HS-27A (cell line): ENCODE data around the gene PLEKHA1.

ENCODE experiments used
- DNase-seq: peaks from one replicate; pipeline ENCODE4 v3.0.0-alpha.2; 2012; ENCODE audit warnings: low read depth, missing footprints

Gene PLEKHA1

GRCh38 chr10:122461729-122462532 lies 87.4 kb downstream of the PLEKHA1 start:
- no peak for DNase-seq

GRCh38 chr10:122462533-122463465 lies 88.3 kb downstream of the PLEKHA1 start:
- DNase-seq = no peak

DNA sequence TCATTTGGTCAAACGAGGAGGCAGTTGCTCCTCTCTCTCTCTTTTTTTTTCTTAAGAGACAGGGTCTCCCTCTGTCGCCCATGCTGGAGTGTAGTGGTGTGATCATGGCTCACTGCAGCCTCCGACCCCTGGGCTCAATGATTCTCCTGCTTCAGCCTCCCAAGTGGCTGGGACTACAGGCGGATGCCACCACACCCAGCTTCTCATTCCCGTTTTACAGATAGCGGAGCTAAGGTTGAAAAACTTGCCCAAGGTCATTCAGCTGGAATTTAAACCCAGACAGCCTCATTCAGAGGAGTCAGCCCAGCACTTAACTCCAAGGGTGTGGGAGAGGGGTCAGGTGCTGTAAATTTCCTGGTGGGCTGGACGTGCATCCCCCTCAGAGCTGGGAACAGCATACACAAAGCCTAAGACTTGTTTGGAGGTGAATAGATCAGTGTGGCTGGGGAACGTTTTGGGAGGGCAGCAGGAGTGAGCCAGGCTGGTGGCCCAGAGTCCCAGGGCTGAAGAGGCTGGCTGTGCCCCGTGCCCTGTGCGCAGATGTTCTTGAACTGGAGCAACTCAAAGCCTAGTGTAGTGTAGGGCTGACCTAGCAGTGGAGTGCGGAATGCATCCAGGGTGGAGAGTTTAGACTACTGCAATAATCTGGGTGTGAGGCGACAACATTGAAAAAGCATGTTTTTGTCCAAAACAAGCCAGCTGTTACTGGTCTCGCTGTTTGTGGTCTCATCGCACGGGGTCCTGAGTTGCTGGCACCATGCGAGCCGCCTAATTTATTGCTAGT lies 89.2 kb downstream of the PLEKHA1 start:
- DNase-seq = no peak

DNA sequence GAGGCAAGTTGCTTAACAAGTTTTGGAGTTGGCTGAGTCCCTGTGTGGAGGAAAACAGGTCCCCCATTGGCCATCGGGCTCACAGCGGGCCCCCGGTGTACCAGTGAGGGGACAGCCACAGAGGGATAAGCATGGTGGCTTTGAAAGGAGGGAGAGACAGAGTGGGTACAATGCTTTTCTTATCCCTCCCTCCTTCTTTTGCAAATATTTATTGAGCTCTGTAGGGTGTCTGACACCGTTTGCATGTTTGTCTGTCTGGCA lies 89.7 kb downstream of the PLEKHA1 start:
- no peak for DNase-seq

DNA sequence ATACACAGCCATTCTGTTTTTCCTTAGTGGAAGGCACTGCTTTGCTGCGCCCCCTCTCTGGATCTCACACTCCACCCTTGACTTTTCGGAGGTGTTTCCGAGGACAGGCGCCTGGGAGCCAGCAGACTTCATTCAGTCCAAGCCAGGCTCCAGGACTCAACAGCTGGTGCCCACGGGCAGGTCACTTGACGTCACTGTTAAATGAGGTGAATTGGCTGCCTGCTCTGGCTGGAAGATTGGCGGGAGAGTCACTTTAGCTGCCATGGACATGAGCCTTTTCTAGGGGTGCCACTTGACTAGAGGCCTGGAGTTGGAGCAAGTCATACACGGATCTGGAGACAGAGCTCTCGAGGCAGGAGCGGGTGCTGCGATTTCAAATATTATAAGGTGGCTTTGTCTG lies 90.1 kb downstream of the PLEKHA1 start:
- no peak for DNase-seq

GRCh38 chr10:122465401-122466040 lies 91.0 kb downstream of the PLEKHA1 start:
- no peak for DNase-seq

DNA sequence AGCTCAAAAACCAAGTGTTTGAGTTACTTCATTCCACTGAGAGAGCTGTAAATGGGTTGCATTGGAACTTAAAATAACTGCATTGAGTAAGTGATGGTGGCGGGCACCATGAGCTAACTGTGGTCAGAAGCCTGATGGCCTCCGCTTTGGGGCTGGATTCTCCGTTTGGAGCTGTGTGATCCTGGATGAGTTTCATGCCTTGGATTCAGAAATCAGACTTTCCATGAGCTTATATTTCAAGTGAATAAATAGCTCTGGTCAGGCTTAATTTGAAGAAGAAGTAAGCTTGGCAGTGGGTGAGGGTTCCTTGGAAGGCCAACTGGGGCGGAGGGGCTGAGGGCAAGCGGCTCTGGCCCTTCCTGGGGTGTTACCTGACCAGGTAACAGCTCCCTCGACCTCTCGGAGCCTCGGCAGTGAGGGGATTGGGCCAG lies 92.5 kb downstream of the PLEKHA1 start:
- DNase-seq = no peak

- DNase-seq = no peak
These were observed 93.2 kb downstream of the PLEKHA1 start for GRCh38 chr10:122467701-122468100.

DNA sequence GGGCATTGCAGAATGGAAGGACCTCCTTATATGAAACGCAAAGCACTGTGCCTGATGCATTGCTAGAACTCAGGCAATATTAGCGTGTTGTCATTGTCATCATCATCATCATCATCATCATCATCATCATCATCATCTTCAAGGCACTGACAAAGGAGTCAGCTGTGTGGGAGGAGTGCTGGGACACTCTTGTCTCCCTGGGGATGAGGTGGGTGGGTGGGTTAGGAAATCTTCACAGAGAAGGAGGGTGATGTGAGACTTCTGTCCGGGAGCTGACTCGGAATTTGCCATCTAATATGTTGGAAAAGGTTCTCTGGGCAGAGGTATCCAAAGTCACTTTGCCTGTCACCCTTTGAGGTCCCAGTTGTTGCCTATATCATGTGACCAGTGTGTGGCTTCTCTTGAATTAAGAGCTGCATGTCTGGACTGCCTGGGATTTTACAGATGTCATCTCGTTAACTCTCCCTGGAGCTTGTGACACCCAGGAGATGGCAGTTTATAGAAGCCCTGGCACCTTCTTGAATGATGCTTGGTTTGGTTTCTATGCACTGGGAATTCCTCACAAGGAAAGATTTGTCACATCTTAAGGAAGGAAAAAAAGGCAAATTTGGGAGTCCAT lies 93.9 kb downstream of the PLEKHA1 start:
- DNase-seq = no peak

DNA sequence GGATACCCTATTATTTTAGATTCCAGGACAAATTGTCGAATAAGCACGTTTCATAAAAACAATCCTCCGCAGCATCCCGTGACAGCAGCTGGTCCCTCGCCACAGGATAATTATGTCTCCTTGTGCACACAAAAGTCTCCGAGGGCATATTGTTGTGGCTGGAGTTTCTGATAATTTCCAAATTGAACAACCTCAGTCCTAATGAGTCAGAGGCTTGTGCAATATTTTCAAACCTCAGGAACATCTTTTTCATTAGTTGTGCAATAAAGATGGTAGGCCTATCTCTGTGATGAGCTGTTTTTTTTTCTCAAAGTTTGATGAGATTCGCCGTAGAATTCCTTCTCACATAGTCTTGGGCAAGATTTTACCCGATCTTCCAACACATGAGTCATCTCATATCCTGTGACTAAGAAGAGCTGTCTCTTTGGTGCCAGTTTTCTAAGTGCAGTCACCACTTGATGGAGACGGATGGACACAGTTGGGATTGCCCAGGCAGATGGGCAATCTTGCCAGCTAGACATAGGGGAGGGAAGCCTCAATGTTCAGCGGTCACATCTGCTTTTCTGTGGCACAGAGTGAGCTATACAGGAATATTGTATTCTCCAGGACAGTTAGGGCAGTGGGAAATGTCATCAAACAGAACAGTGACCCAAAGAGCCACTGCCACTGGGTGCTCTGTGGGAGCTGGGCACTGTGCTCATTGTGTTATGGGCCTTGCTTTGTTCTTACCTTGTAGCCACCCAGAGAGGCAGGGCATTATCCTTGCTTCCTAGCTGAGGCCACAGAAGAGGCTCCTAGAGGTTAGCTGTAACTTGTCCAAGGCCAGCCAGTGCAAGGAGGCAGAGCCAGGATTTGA lies 94.6 kb downstream of the PLEKHA1 start:
- peak; percentile 52 for DNase-seq

DNA sequence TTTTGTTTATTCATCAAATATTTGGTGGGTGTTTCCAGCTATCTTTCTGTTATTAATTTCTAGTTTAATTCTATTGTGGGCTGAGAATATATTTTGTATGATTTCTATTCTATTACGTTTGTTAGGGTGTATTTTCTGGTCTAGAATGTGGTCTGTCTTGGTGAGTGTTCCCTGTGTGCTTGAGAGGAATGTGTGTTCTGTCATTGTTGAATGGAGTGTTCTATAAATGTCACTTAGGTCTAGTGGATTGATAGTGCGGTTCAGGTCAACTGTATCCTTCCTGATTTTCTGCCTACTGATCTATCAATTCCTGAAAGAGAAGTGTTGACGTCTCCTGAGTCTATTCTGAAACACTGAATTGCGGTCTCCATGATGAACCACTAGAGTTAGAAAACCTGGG lies 95.3 kb downstream of the PLEKHA1 start:
- no peak for DNase-seq

- DNase-seq = no peak
These were observed 97.1 kb downstream of the PLEKHA1 start for GRCh38 chr10:122471531-122472177.

GRCh38 chr10:122473116-122473515 lies 98.6 kb downstream of the PLEKHA1 start:
- no peak for DNase-seq

GRCh38 chr10:122474131-122474818 lies 99.8 kb downstream of the PLEKHA1 start:
- DNase-seq = no peak

DNA sequence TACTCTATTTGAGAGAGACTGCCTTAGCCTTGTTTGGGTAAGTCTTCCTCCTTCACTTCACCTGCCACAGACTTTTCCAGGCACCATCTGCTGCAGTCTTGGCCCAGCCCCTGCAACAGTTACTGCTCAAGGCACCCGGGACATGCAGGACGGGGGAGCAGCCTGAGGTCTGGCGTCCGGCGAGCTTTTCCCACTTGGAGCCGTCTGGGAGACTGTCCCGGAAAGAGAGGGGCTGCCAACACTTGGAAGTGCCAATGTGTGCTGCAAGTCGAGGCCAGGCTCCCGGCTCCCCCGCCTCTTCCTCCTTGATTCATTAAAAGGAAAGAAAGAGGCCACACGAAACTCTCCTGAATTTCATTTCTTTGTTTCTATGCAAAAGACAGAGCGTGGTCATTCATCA lies 100.6 kb downstream of the PLEKHA1 start:
- no peak for DNase-seq

- DNase-seq = no peak
These were observed 101.3 kb downstream of the PLEKHA1 start for GRCh38 chr10:122475591-122476332.

DNA sequence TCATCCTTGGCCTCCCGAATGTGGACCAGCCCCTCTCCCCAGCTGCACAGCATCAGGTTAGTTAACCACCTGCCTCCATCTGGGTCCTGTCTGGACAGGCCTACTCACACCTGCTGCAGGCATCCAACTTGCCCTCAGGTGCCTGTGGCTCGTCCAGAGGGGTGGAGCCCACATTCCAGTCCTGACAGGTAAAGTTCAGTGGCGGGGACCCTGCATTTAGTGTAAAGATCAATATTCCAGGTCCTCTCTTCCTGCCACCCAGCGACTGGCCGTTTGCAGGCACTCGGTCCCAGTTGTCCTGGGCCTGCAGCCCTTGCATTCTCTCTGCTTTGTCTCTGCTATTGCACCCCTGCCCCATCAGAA lies 101.8 kb downstream of the PLEKHA1 start:
- DNase-seq = no peak

DNA sequence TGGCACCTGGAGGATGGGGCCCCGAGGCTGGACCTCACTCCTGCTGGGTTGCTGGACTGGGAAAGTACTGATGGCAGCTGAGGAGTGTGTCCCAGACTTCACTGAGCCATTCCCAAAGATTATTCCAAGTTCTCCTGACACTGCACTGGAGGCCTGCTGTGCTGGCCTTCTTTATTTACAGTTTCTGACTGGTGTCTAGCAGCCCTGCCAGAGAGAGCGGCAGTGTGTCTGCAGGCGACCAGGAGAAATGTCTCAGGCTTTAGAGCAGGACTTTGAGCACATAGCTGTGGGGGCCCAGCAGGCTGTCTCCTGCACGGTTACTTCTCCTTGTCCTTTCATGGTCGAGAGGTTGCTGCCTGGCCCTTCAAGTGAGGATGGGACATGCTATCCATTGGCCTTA lies 102.9 kb downstream of the PLEKHA1 start:
- no peak for DNase-seq

DNA sequence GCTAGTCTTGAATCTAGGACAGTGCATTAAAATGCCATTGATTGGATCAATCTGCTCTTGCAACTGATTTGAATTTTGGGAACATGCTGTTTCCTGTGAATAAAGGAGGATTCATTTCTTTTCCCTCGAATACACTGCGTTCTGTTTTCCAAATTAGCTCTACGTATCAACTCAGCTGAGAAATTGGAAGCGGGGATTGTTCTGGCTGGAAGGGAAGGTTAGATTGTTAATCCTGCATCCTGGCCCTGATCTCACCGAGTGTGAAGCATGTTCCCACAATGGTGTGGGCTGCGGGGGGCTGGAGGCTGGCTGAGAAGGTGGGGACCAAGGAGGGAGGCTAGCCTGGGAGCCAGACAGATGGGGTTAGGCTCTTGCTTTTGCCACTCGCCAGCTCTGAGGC lies 104.5 kb downstream of the PLEKHA1 start:
- DNase-seq = no peak
